Measurements from ENCODE around the gene TMEM220. TPM values are rescaled to one million over a fixed set of nuclear protein-coding genes. Genes with fewer than 3 reads are reported as not detected.
A peak's percentile ranks its signal among the peaks of the same experiment; 100 is the strongest.

TMEM220 gene
- total RNA-seq, 2 donors from 2014 or later, result 14.5 to 17.6 TPM

DNA sequence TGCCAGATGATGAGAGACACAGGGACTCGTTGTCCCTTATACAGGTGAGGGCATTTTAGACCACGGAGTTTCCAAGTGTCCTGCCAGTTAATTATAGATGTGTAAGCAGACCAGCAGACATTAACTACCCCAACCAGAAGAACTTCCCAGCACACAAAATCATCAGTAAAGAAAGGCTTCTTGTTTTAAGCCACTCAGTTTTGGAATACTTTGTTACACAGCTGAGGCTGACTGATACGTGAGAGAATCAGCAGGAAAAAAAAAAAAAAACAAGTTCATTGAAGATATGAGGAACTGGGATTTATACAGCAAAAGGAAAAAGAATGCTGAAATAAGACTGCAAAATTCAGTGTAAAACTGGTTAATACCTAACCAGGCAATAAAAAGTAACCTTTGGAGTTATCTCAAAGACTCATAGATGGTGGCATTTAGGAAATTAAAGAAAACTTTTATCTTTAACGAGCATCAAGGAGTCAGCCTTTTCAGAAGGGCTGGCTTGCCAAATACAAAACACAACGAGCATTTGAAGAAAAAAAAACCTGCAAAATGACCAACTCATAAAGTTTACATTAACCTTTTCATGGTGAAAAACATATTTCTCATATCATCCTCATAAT is 46.0 kb upstream of the TMEM220 start:
- Histone ChIP-seq H3K9ac (ENCODE audit: low read depth in 2 of 2, low read length in 2 of 2) (no peak overlapping the region), H3K4me3 (no peak overlapping the region), H3K36me3 (no peaks in the 10 kb centered on the region), H3K4me1 (no peaks in the 10 kb centered on the region), H3K9me3 (no peaks in the 10 kb centered on the region), H3K27me3 (no peaks in the 10 kb centered on the region), H3K27ac (peak overlapping the region; percentile 90)
- TF ChIP-seq CTCF (IDR thresholded peaks at IDR 0.05), result no peak
- DNase-seq, result no peak
- intact Hi-C loops (cut with DNase I), result no loop called here

DNA sequence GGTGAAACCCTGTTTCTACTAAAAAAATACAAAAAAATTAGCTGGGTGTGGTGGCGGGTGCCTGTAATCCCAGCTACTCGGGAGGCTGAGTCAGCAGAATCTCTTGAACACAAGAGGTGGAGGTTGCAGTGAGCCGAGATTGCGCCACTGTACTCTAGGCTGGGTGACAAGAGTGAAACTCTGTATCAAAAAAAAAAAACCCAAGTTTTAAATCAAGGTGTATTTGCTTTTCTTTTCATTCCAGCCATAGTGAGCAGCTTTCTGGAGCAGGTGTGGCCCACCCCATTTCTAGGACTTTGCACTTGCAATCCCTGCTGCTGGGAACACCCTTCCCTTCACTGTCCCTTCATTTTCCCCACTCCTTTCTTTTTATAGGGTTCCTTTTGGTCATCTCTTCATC is 45.2 kb upstream of the TMEM220 start:
- peak overlapping the region; percentile 90 for H3K27ac ChIP-seq
- peak; percentile 64 for DNase-seq
- intact Hi-C loops (cut with DNase I), result no loop called here
- no peaks in the 10 kb centered on the region for H3K36me3 ChIP-seq
- no peak for TF ChIP-seq CTCF (IDR thresholded peaks at IDR 0.05)
- no peak overlapping the region for H3K4me3 ChIP-seq
- H3K9me3 ChIP-seq, result no peaks in the 10 kb centered on the region
- no peaks in the 10 kb centered on the region for H3K4me1 ChIP-seq
- H3K27me3 ChIP-seq, result no peaks in the 10 kb centered on the region
- no peak overlapping the region for H3K9ac ChIP-seq (ENCODE audit: low read depth in 2 of 2, low read length in 2 of 2)

GRCh38 chr17:10773391-10773790 is 43.6 kb upstream of the TMEM220 start:
- Histone ChIP-seq H3K27me3 (no peaks in the 10 kb centered on the region), H3K9ac (ENCODE audit: low read depth in 2 of 2, low read length in 2 of 2) (peak overlapping the region in 1 of 2 donors; percentile 26), H3K9me3 (no peaks in the 10 kb centered on the region), H3K27ac (peak overlapping the region; percentile 53), H3K36me3 (no peaks in the 10 kb centered on the region), H3K4me1 (no peaks in the 10 kb centered on the region), H3K4me3 (no peak overlapping the region)
- no peak for DNase-seq
- TF ChIP-seq CTCF (IDR thresholded peaks at IDR 0.05), result no peak
- intact Hi-C loops (cut with DNase I), result no loop called here

DNA sequence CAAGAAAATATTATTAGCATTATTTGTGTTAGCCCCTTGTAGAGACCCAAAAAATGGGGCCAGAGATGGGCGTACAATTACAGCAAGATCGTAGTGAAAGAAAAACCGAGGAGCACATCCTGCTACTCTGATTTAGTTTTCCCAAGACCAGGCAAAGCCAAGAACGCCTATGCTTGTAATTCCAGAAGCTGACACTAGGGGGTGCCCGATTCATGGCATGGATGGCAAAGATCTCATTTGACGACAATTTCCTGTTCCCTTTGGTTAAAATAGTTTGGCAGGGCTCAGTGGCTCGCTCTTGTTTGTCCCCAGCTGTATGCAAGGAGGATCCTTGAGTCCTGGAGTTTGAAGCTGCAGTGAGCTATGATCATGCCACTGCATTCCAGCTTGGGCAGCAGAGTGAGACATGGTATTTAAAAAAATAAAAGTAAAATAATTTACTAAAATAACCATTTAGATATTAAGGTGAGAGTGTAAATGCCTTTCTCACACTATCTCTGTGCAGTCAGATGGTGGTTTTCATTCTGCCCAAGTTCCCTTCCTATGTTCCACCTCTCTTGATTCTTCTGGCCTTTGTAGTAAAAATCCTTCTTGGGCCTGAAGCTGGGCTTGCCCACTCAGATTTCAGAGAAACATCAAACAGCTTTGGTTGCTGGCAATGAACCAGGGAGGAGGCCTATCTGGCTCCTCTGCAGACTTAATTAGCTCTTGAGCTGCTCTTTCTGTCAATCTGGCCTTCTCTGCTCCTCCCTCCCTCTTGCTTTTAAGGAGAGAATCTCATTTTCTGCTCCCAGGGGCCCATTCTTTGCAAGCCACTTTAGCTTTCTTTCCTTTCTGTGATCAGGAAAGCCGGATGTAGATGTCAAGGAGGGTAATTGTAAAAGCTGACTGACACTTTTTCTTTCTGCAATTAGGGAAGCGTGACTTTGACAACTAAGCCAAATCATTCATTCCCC is 42.9 kb upstream of the TMEM220 start:
- Histone ChIP-seq H3K36me3 (no peaks in the 10 kb centered on the region), H3K4me3 (no peak overlapping the region), H3K9me3 (no peaks in the 10 kb centered on the region), H3K9ac (ENCODE audit: low read depth in 2 of 2, low read length in 2 of 2) (peak overlapping the region in 1 of 2 donors; percentile 26), H3K27me3 (no peaks in the 10 kb centered on the region), H3K4me1 (no peaks in the 10 kb centered on the region), H3K27ac (peak overlapping the region; percentile 53)
- peak; percentile 86 for TF ChIP-seq CTCF (IDR thresholded peaks at IDR 0.05)
- DNase-seq, result peak; percentile 97
- intact Hi-C loops (cut with DNase I), result no loop called here

DNA sequence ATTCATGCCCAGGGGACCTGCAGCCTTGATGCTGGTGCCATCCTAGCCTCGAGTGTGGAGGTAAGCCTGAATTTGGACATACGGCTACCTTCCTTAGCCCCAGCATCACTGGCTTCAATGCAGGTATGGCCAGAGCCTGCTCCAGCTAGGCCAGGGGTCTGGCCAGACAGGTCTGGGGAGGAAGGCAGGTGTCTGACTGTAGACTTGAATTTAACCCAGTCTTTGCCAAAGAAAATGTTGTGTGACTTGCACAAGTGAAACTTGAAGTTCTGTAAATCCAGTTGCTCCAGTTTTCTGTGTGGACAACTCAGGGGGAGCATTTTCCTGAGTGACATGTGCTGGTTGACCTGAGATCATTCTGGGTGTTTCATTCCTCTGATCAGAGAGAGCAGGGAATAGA is 41.3 kb upstream of the TMEM220 start:
- Histone ChIP-seq H3K27ac (no peak overlapping the region), H3K36me3 (no peaks in the 10 kb centered on the region), H3K9me3 (no peaks in the 10 kb centered on the region), H3K9ac (ENCODE audit: low read depth in 2 of 2, low read length in 2 of 2) (no peak overlapping the region), H3K27me3 (no peaks in the 10 kb centered on the region), H3K4me3 (no peak overlapping the region), H3K4me1 (no peaks in the 10 kb centered on the region)
- no peak for TF ChIP-seq CTCF (IDR thresholded peaks at IDR 0.05)
- intact Hi-C loops (cut with DNase I), result no loop called here
- no peak for DNase-seq
